ENCODE measurements around the gene LRBA. TPM values are rescaled to one million over a fixed set of nuclear protein-coding genes. Genes with fewer than 3 reads are reported as not detected.

The LRBA gene
- total and polyA plus RNA-seq, 2 of the 4 experiments (the other 2 are of a cell fraction), result 10.2 to 51.6 TPM

GRCh38 chr4:150569384-150569987, 445.6 kb downstream of the LRBA start:
- Histone ChIP-seq H3K36me3 (ENCODE audit: control insufficient read depth, insufficient read depth, low read length) (no peaks in the 10 kb centered on the region), H3K23ac (ENCODE audit: low read depth, low read length) (no peak overlapping the region), H2AK5ac (ENCODE audit: low read depth, low read length) (no peak overlapping the region), H2BK15ac (ENCODE audit: low read depth, low read length) (no peak overlapping the region), H4K5ac (ENCODE audit: low read depth, low read length) (no peak overlapping the region), H3K4me3 (ENCODE audit: insufficient read depth, low read depth, low read length) (no peak overlapping the region), H3K4me1 (ENCODE audit: control insufficient read depth, insufficient read depth, low read length) (no peaks in the 10 kb centered on the region; the same call in none of the 2 replicates), H3K79me1 (ENCODE audit: low read depth in 1 of 2, low read length in 2 of 2) (peaks cover 0 to 7% of the 10 kb centered on the region in 2 experiments; a peak in 1 of 4 replicates), H3K4me2 (ENCODE audit: low read depth, low read length) (peak overlapping the region; percentile 46; the same call in 1 of the 2 replicates), H3K14ac (replicated peaks; ENCODE audit: low read depth, low read length) (no peak overlapping the region), H2BK120ac (ENCODE audit: low read depth, low read length) (no peak overlapping the region), H4K8ac (ENCODE audit: low read depth in 2 of 2, low read length in 2 of 2) (no peak overlapping the region), H3K9ac (ENCODE audit: low read depth, low read length) (no peak overlapping the region), H2BK20ac (ENCODE audit: low read depth, low read length) (no peak overlapping the region), H3K27me3 (ENCODE audit: control insufficient read depth, insufficient read depth, low read length) (no peaks in the 10 kb centered on the region), H3K9me3 (ENCODE audit: control insufficient read depth, insufficient read depth, low read length) (no peaks in the 10 kb centered on the region), H2AK9ac (replicated peaks; ENCODE audit: low read depth, low read length, poor library complexity) (no peak overlapping the region), H4K20me1 (ENCODE audit: insufficient read depth, low read length) (no peaks in the 10 kb centered on the region), H4K91ac (ENCODE audit: insufficient read depth, low read depth, low read length) (no peak overlapping the region), H3K18ac (ENCODE audit: low read depth, low read length) (no peak overlapping the region), H3K9me1 (ENCODE audit: insufficient read depth, low read length) (no peaks in the 10 kb centered on the region), H3K27ac (ENCODE audit: insufficient read depth, low read length) (no peak overlapping the region), H2AFZ (replicated peaks; ENCODE audit: low read length, poor library complexity) (no peak overlapping the region), H2BK5ac (ENCODE audit: low read depth, low read length, poor library complexity, severe bottlenecking) (no peak overlapping the region), H3K56ac (ENCODE audit: extremely low read depth, insufficient read depth, low read length) (no peak overlapping the region), H3K4ac (ENCODE audit: low read depth, low read length) (no peak overlapping the region)
- CTCF ChIA-PET, result no interaction called here
- intact Hi-C loops (cut with micrococcal nuclease), result no loop called here
- POLR2A ChIA-PET (ENCODE audit: unreplicated experiment), result no interaction called here
- dilution Hi-C loops (cut with HindIII; ENCODE audit: low sequenced_read_pairs, unreplicated experiment), result no loop called here
- peak; percentile 60; the same call in 1 of the 2 replicates for ATAC-seq (ENCODE audit: low read depth)
- TF ChIP-seq RAD21 (IDR thresholded peaks at IDR 0.05; ENCODE audit: low read length) (no peak), ELK1 (IDR thresholded peaks at IDR 0.05; ENCODE audit: borderline replicate concordance, low read depth, low read length) (no peak), MXI1 (IDR thresholded peaks at IDR 0.05; ENCODE audit: borderline replicate concordance, low read depth, low read length) (no peak), POLR2A (IDR thresholded peaks at IDR 0.05; ENCODE audit: low read depth, low read length) (no peak), NFE2L2 (IDR thresholded peaks at IDR 0.05; ENCODE audit: low read depth, low read length) (no peak), RFX5 (IDR thresholded peaks at IDR 0.05; ENCODE audit: low read depth, low read length) (no peak), FOS (IDR thresholded peaks at IDR 0.05; ENCODE audit: low read depth, low read length) (no peak), SMC3 (IDR thresholded peaks at IDR 0.05; ENCODE audit: low read depth, low read length) (no peak), MAFK (IDR thresholded peaks at IDR 0.05; ENCODE audit: low read depth, low read length) (peak; percentile 87), CEBPB (IDR thresholded peaks at IDR 0.05; ENCODE audit: low read depth, low read length) (peak; percentile 76), BHLHE40 (IDR thresholded peaks at IDR 0.05; ENCODE audit: low read depth, low read length) (no peak)
- BruUV-seq (replicated peaks), result no TSS peak
- in situ Hi-C loops (cut with MboI; ENCODE audit: low sequenced_read_pairs), result no loop called here
- peak; percentile 79 for DNase-seq
- WGBS, 2 experiments (ENCODE audit: extremely low coverage in 2 of 2, insufficient read length in 1 of 2), result no CpG with 5 or more reads among the region's 5 CpGs
